GM19468 (cell line): ENCODE results near the gene CLN5.
"Not testable (repeated sequence)": the region's sequence is repeated elsewhere in the genome, so short reads cannot be mapped to it uniquely, and the experiment has no call there.

ENCODE experiments used
- ATAC-seq: cut with Tn5 transposase; IDR thresholded peaks from one replicate; pipeline ENCODE4 v1.9.1; 2021; ENCODE audit warnings: mild to moderate bottlenecking, moderate library complexity, moderate number of reproducible peaks; ENCODE audit not compliant: unreplicated experiment; ENCODE audit errors: extremely low read depth

The CLN5 gene

GRCh38 chr13:76974618-76974975, 17.3 kb upstream of the CLN5 start:
- ATAC-seq = no peak

- no peak for ATAC-seq
Measured at GRCh38 chr13:76975863-76976262, 16.0 kb upstream of the CLN5 start.

DNA sequence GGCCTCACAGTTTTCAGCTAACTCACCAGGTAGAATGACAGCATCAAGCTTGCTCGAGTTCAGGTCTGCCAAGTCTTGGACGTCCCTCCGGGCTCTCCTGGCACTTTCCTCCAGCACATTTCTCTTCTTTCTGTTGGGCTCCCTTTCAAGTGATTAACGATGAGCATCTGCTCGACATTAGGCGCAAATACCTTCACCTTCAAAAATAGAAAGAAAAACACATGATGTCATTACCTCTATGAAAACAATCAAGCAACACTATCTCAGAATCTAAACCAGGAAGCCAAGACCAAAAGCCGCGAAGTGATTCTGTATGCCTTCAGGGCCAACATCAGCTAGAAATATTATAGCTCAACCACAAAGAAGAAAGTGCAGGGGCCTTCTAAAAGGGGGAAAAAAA, 15.4 kb upstream of the CLN5 start:
- no peak for ATAC-seq

DNA sequence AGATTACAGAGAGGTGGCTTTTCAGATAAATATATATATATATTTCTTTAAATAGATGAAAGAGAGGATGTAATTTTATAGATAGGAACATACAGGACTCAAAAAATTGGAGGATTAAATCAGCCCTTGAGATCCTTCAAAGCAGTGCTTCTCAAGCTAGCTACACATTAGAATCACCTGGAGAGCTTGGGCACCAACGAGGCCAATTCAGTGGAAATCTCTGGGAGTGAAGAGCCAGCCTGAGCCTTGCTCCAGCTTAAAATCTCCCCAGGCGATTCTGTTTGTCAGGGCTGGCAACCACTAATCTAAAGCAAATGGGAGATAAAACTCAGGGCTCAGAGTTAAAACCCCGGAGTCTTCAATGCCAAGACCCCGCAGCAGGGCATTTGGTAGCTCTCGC, 15.0 kb upstream of the CLN5 start:
- ATAC-seq = no peak

DNA sequence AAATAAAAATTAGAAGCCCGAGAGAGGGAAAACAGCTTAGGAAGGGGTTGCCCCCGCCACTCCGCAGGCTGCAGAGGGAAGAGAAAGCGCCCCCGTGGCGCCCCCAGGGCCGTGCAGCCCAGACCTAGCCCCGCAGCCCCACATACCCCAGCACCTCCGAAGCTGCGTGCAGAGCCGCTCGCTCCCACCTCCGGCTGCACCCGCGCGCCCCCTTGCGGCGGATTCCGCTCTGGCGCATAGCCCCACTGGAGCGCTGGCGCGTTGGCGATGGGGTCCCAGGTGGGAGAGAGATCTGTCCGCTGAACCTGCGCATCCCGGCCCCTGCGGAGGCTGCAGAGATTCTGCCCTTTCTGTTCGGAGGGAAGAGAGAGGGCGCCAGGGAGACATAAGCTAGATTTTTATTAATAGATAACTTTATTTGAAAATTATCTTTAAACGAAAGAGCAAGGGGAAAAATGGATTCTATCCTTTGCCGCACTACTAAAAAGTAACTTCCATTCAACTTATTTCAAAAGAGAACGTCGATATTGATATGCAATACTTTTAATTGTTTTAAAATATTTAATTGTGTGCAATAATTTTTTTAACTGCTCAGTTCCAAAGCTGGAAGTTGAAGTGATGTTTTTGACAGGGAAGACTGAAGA, 11.7 kb upstream of the CLN5 start:
- ATAC-seq = peak; percentile 98

DNA sequence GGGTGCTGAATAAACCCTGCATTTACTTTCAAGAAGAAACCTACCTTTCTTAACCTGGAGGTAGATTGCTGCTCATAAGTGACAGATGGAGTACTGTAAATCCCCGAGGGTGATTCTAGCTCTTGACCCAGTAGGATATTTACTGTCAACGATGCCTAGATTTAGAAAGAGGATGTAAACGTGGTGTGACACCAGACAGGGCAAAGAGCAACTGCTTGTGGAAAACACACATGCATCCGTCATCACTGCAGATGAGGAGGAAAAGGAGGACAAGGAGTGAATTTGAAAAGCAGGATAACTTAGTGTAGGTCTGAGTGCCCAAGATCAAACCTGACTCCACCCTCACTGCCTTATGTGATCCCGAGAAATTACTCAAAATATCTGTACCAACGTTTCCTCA, 9.8 kb upstream of the CLN5 start:
- ATAC-seq = no peak

GRCh38 chr13:76983676-76984075, 8.2 kb upstream of the CLN5 start:
- no peak for ATAC-seq

DNA sequence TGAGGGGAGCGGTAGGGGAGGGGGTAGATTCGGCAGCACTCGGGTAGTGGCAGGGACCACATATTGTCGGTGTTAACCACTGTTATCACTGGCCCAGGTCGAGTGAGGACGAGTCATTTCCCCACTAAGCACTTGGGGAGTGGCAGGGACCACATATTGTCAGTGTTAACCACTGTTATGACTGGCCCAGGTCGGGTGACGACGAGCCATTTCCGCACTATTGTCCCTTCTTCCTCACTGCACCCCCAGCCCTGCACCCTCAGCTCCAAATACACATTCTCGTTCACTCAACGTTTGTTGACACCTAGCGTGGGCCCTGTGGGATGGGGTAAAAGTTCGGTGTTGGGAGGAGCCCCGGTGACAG, 467 bp upstream of the CLN5 start:
- ATAC-seq = peak; percentile 45

DNA sequence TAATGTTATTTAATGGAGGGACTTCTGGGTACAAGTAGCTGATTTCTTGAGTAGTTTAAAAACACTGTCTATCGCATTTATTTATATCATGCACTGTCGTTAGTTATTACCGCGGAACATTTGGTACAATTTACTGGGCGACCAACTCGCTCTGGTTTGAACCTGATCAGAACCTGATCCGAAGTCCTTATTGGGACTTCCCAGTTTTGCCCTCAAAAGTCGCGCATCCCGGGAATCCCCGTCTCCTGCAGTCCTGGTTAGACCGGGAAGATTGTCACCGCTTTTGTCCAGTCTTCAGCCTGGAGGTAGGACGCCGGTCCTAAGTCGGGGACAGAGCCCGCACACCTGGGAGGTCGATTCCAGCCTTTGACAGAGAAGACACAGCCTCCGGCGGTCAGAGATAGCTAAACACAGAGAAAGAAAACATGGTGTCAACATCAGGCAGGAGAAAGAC, 694 bp downstream of the CLN5 start:
- no peak for ATAC-seq

- ATAC-seq = no peak
Measured at GRCh38 chr13:76993021-76993420, 1.1 kb downstream of the CLN5 start.

DNA sequence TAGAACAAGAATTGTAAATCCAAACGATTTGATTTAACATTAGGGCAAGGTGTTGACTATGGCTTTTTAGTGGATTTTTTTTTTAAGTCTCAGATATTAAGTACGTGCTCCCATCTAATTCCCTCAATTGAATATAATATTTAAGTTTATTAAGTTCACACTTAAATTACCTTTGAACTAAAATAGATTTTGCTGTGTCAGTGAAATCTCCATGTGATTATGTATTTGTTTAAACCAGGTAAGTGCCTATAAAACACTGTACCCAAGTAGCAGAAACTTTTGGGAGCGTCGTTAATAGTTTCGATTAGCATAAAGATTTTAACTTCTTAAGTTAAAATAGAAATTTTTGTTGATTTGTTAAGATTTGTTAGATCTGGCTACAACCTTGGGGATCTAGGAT, 1.6 kb downstream of the CLN5 start:
- ATAC-seq = no peak

DNA sequence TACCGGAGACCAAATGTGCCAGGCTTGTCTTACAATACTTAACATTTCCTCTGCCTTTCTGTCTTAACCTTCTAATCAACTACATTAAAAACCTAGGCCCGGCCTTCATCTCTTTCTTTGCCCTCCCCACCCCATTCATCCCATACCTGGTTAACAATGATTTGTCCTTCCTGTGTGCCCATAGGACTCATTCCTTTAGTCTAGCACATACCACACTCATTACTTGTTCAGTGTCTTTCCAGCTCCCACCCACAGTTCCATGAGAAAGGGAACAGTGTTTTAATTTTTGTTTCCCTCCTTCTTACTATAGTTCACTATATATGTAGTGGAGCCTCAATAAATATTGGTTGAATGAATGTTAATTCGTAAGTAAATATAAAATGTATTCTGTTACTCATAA, 2.4 kb downstream of the CLN5 start:
- ATAC-seq = no peak

- ATAC-seq = no peak
Measured at GRCh38 chr13:77000475-77000874, 8.6 kb downstream of the CLN5 start.

GRCh38 chr13:77001540-77001939, 9.7 kb downstream of the CLN5 start:
- ATAC-seq = no peak

DNA sequence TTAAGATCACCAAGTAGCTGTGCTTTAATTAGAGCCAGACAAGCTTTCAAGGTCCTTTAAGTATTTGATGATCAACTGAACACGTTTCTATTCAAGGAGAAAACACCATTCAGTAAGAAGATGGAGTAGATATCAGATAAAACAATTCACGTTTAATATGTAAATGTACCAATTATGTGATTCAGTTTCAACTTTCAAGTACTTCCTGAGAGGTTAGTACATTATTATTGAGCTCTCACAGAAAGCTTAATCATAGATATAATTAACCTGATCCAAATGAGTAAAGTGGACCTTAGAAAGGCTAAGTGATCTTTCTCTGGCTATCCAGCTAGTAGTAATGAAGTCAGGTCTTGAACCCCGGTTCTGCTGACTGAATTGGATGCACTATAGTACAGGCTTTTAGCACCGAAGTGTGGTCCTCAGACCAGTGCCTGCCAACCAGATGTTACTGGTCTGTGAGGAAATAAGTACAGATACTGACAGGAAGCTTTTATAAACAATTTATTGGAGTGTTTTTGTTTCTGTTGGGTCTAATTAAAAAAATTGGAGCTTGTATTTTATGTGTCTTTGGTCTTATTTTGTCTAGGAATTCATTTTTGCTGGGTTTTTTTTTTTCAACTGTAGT, 10.2 kb downstream of the CLN5 start:
- no peak for ATAC-seq

- no peak for ATAC-seq
Measured at GRCh38 chr13:77002590-77003190, 10.8 kb downstream of the CLN5 start.

- ATAC-seq = not testable (repeated sequence)
Measured at GRCh38 chr13:77008337-77008736, 16.5 kb downstream of the CLN5 start.

DNA sequence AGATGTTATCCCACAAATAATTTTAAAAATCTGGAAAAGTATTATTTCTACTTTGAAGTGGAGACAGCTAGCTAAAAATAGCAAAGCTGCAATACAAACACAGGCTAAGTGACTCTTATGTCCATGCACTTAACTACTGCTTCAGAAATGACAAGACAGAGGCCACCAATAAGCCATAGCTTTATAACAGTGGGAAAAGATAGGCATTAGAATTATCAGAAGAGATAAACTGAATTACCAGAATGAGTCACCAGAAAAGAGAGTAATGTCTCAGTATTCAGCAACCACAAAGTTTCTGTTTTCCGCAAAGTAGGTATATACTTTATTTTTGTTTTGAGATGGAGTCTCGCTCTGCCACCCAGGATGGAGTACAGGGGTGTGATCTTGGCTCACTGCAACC, 17.1 kb downstream of the CLN5 start:
- peak; percentile 32 for ATAC-seq

DNA sequence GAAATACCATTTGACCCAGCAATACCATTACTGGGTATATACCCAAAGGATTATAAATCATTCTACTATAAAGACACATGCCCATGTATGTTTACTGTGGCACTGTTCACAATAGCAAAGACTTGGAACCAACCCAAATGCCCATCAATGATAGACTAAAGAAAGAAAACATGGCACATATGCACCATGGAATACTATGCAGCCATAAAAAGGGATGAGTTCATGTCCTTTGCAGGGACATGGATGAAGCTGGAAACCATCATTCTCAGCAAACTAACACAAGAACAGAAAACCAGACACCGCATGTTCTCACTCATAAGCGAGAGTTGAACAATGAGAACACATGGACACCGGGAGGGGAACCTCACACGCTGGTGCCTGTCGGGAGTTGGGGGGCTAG, 17.8 kb downstream of the CLN5 start:
- not testable (repeated sequence) for ATAC-seq

DNA sequence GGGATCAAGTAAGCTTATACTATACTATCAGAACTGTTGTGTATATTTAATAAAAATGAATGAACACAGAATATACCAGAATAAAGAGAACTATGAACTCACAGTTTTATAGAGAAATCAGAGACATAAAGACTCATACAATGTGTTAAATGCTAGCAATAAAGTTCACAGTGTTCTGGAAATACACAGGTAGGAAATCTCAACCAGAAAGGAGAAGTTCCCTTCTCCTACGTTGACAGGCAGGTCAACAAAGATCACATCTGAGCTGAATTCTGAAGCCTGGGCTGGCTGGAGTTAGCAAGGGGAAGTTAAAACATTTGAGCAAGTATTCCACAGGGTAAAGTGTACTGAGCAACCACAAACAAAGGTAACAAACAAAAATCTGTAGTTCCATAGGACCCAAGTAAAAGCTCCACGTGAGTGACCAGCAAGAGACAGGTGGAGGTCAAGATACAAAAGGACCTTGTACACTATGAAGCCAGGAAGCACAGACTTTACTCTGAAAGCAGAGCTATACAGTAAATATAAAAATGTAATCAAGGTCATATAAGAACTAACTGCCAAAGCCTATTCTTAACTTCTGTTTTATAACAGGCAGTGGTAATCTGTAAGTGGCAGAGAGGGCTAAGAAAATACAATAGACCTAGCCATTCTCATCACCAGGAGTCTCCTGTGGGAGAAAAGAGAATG, 22.1 kb downstream of the CLN5 start:
- no peak for ATAC-seq

GRCh38 chr13:77014906-77015685, 23.2 kb downstream of the CLN5 start:
- no peak for ATAC-seq
